Aorta (tissue), 5 donors: ENCODE data around the gene FNDC3B. TPM values are rescaled to one million over a fixed set of nuclear protein-coding genes. Genes with fewer than 3 reads are reported as not detected.
A peak's percentile ranks its signal among the peaks of the same experiment; 100 is the strongest.
"Not testable (repeated sequence)": the region's sequence is repeated elsewhere in the genome, so short reads cannot be mapped to it uniquely, and the experiment has no call there.

Experiments
- ATAC-seq: fragments of 200-7000 bp; cut with Tn5 transposase; one replicate; pipeline ENCODE4 v1.9.1; 2022; ENCODE audit warnings: moderate library complexity; ENCODE audit not compliant: low FRiP score
- DNase-seq, 2 donors: peaks; one replicate each; pipeline ENCODE4 v3.0.0-alpha.2; 2020
- H3K27ac ChIP-seq, 2 donors: one replicate each; pipeline ENCODE4 v1.5.1; 2013; ENCODE audit warnings: low read length in 2 of 2, mild to moderate bottlenecking in 2 of 2, moderate library complexity in 2 of 2, control low read depth in 1 of 2, inconsistent platforms in 1 of 2, low read depth in 1 of 2
- H3K27me3 ChIP-seq, 2 donors: one replicate each; pipeline ENCODE4 v1.6.1; 2013; ENCODE audit warnings: control low read depth in 1 of 2, low read length in 1 of 2, mild to moderate bottlenecking in 1 of 2, moderate library complexity in 1 of 2; ENCODE audit not compliant: insufficient read depth in 2 of 2, control insufficient read depth in 1 of 2
- H3K36me3 ChIP-seq, 2 donors: one replicate each; pipeline ENCODE4 v1.6.1; 2013; ENCODE audit warnings: control low read depth in 1 of 2, low read length in 1 of 2, mild to moderate bottlenecking in 1 of 2; ENCODE audit not compliant: insufficient read depth in 2 of 2, control insufficient read depth in 1 of 2
- H3K4me1 ChIP-seq, 2 donors: one replicate each; pipeline ENCODE4 v1.6.1; 2013; ENCODE audit warnings: low read length in 2 of 2, control low read depth in 1 of 2, mild to moderate bottlenecking in 1 of 2, moderate library complexity in 1 of 2; ENCODE audit not compliant: insufficient read depth in 2 of 2, control insufficient read depth in 1 of 2
- H3K4me3 ChIP-seq, 2 donors: one replicate each; pipeline ENCODE4 v1.5.1; 2013; ENCODE audit warnings: low read length in 2 of 2, control low read depth in 1 of 2, mild to moderate bottlenecking in 1 of 2
- H3K9me3 ChIP-seq: one replicate; pipeline ENCODE4 v1.6.1; 2013; ENCODE audit warnings: mild to moderate bottlenecking, low read length; ENCODE audit not compliant: control insufficient read depth
- WGBS, 2 donors: extraction: QIAGEN DNeasy Blood & Tissue Kit; methylation state at CpG; one replicate each; pipeline ENCODE4 v1.1.7; 2013; 5-methylcytosine and 5-hydroxymethylcytosine counted together
- intact Hi-C, 2 donors: fragments of 100-400 bp; cut with DNase I; formaldehyde crosslinking; loops; one replicate each; pipeline versions ENCODE4 v1.14.2 to v1.15.0; 2022
- polyA plus RNA-seq, 2 donors: library from polyadenylated mRNA; stranded (reverse); fragments of 200-250 nt; gene quantifications; one replicate each; pipeline ENCODE4 v1.2.3, GENCODE V29; 2013
- total RNA-seq, 2 donors: library from RNA; stranded (reverse); fragmentation: NEBNext Ultra II Directional; extraction: Animal tissue kit (Norgen Biotek cat#: 25700); gene quantifications; one replicate each; pipeline ENCODE4 v1.2.1, GENCODE V29; 2021
- donor health status: healthy with polysubstance abuse.
- donor health status: Bipolar disorder and iron deficiency.
- donor health status: DM: no; HTN: no; CAD: no.
- donor health status: DM: no; HTN: no; CAD: no.
- donor health status: DM: yes; HTN: yes; CAD: no.

FNDC3B gene
- total and polyA plus RNA-seq, 4 donors: 12.5 to 239 (median 120) TPM

DNA sequence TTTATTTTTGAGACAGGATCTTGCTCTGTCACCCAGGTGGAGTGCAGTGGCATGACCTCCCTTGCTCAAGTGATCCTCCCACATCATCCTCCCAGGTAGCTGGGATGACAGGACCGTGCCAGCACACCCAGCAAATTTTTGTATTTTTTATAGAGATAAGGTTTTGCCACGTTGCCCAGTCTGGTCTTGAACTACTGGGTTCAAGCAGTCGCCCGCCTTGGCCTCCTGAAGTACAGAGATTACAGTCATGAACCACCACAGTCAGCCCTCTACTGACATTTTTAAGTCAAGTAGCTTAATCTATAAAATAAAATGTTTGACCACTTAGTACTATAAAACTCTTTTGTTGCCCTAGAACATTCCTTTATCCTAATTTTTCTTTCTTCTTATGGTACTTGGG lies 198.8 kb downstream of the FNDC3B start:
- no peaks in the 10 kb centered on the region for H3K36me3 ChIP-seq
- WGBS, 2 donors: 59 to 63% methylated on average over 4 of the region's 4 CpGs
- DNase-seq (no peak), ATAC-seq (no peak)
- H3K27me3 ChIP-seq: no peaks in the 10 kb centered on the region
- H3K4me3 ChIP-seq: no peak overlapping the region
- intact Hi-C loops: no loop called here
- no peaks in the 10 kb centered on the region for H3K9me3 ChIP-seq
- H3K4me1 ChIP-seq: peaks cover 1 to 2% of the 10 kb centered on the region in 2 donors
- no peak overlapping the region for H3K27ac ChIP-seq

DNA sequence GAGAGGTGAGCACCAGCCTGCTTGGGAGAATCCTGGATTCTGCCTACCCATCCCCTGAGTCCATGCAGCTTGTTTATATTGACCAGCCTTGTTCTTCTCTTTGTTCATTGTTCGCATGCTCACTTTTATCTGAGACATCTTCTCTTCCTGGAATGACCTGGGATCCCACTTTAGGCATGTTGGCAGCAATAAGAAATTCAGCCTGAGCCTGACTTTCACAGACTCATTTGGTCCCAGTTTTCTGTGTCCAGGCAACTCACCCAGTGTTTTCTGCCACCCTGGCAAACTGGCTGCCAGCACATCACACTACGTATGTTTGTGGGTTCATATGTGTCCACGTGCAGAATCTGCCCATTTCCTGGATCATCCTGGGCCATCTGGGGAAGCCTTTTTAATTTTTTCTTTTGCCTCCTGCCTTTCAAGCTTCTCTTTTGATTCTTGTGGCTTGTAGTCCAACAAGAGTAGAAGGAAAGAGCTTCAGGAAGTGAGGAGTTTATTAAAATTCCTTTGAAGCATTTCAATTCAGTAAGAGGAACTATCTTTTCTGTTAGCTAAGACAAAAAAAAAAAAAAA lies 199.9 kb downstream of the FNDC3B start:
- Histone ChIP-seq H3K9me3 (no peaks in the 10 kb centered on the region), H3K27ac (peak overlapping the region in 1 of 2 donors; percentile 8), H3K27me3 (no peaks in the 10 kb centered on the region), H3K4me1 (peaks cover 1 to 5% of the 10 kb centered on the region in 2 donors), H3K36me3 (no peaks in the 10 kb centered on the region), H3K4me3 (no peak overlapping the region)
- 42 to 61% methylated on average over 3 of the region's 3 CpGs for WGBS, 2 donors
- DNase-seq: no peak
- no peak for ATAC-seq
- intact Hi-C loops: no loop called here

DNA sequence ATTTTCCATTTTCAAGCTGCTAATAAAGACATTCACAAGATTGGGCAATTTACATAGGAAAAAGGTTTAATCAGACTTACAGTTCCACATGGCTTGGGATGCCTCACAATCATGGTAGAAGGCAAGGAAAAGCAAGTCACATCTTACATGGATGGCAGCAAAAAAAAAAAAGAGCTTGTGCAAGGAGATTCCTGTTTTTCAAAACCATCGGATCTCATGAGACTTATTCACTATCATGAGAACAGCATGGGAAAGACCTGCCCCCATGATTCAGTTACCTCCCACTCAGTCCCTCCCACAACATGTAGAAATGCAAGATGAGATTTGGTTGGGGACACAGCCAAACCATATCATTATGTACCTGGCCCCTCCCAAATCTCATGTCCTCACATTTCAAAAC lies 202.0 kb downstream of the FNDC3B start:
- WGBS, 2 donors: 94 to 95% methylated on average over 1 of the region's 1 CpG
- Histone ChIP-seq H3K4me3 (no peak overlapping the region), H3K4me1 (peaks cover 1 to 5% of the 10 kb centered on the region in 2 donors), H3K27ac (no peak overlapping the region), H3K36me3 (no peaks in the 10 kb centered on the region), H3K27me3 (no peaks in the 10 kb centered on the region), H3K9me3 (no peaks in the 10 kb centered on the region)
- intact Hi-C loops: no loop called here
- ATAC-seq (no peak), DNase-seq (no peak)

- 98 to 100% methylated on average over 3 of the region's 3 CpGs for WGBS, 2 donors
- H3K27me3 ChIP-seq, H3K4me3 ChIP-seq, intact Hi-C loops, H3K4me1 ChIP-seq, H3K36me3 ChIP-seq, H3K27ac ChIP-seq, H3K9me3 ChIP-seq, ATAC-seq, DNase-seq: not testable (repeated sequence)
These were observed 203.1 kb downstream of the FNDC3B start for GRCh38 chr3:172242471-172242870.

DNA sequence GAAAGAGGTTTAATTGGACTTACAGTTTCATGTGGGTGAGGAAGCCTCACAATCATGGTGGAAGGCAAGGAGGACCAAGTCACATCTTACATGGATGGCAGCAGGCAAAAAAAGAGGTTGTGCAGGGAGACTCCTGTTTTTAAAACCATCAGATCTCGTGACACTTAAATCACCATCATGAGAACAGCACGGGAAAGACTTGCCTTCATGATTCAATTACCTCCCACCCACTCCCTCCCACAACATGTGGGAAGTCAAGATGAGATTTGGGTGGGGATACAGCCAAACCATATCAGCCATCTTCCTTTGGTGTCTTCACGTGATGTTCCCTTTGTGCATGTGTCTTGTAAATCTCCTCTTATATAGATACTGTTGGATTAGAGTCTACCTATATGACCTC lies 204.0 kb downstream of the FNDC3B start:
- H3K27ac ChIP-seq, ATAC-seq, H3K4me3 ChIP-seq, H3K27me3 ChIP-seq, H3K36me3 ChIP-seq, DNase-seq, H3K4me1 ChIP-seq, intact Hi-C loops, H3K9me3 ChIP-seq: not testable (repeated sequence)
- 78 to 81% methylated on average over 3 of the region's 3 CpGs for WGBS, 2 donors

GRCh38 chr3:172244011-172244410 lies 204.6 kb downstream of the FNDC3B start:
- Histone ChIP-seq H3K27me3 (no peaks in the 10 kb centered on the region), H3K4me1 (peaks cover 1 to 5% of the 10 kb centered on the region in 2 donors), H3K27ac (no peak overlapping the region), H3K36me3 (no peaks in the 10 kb centered on the region), H3K4me3 (no peak overlapping the region), H3K9me3 (no peaks in the 10 kb centered on the region)
- intact Hi-C loops: no loop called here
- no peak for DNase-seq
- 65% methylated on average over 2 of the region's 2 CpGs for WGBS, 2 donors
- no peak for ATAC-seq

- intact Hi-C loops: loop anchor here in 1 of 2 donors (5.0 kb wide), 1 partner anchor 33 kb away; no protein-coding TSS in a partner anchor
- no peak for DNase-seq
- Histone ChIP-seq H3K27ac (no peak overlapping the region), H3K9me3 (no peaks in the 10 kb centered on the region), H3K4me3 (no peak overlapping the region), H3K36me3 (no peaks in the 10 kb centered on the region), H3K27me3 (no peaks in the 10 kb centered on the region), H3K4me1 (peaks cover 1 to 5% of the 10 kb centered on the region in 2 donors)
- no peak for ATAC-seq
- 79 to 83% methylated on average over 2 of the region's 2 CpGs for WGBS, 2 donors
These were observed 205.9 kb downstream of the FNDC3B start for GRCh38 chr3:172245241-172245640.

DNA sequence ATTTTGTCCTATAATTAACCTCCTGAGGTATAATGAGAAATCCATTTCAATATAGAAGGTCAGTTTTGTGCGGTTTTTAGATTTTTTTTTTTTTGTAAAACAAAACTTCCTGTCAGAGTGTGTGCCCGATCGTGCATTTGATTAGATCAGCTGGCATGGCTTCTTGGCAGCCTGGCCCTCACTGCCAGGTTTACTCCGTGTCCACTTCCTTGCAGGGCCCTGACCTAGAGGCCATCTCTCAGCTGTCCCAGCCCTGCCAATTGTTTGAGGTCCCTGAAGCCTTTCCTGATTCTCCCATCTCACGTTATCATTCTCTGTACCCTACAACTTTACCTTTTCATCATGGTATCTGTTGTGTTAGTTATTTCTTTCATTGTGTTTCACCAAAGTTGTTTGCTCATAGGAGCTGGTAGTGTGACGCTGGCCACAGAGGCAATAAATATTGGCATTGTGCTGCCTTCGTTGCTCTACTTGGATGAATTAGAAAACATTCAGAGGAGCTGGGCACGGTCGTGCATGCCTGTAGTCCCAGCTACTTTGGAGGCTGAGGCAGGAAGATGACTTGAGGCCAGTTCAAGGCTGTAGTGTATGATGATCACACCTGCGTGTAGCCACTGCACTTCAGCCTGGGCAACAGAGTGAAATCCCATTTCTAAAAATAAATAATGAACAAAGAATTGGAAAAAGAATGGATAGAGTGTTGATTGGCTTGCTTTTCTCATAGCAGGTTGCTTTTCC lies 206.9 kb downstream of the FNDC3B start:
- no peaks in the 10 kb centered on the region for H3K9me3 ChIP-seq
- H3K27me3 ChIP-seq: no peaks in the 10 kb centered on the region
- peaks cover 0 to 3% of the 10 kb centered on the region in 2 donors for H3K4me1 ChIP-seq
- no peaks in the 10 kb centered on the region for H3K36me3 ChIP-seq
- no peak overlapping the region for H3K4me3 ChIP-seq
- intact Hi-C loops: loop anchor here in 1 of 2 donors (5.0 kb wide), 1 partner anchor 34 kb away; no protein-coding TSS in a partner anchor
- DNase-seq (peak in 1 of 2 donors; percentile 68), ATAC-seq (peak; percentile 72)
- WGBS, 2 donors: 12 to 13% methylated on average over 10 of the region's 10 CpGs
- H3K27ac ChIP-seq: peak overlapping the region in 1 of 2 donors; percentile 62
